Measurements from ENCODE around the gene ARHGAP4. TPM values are rescaled to one million over a fixed set of nuclear protein-coding genes. Genes with fewer than 3 reads are reported as not detected.

Gene ARHGAP4
- total and polyA plus RNA-seq, 4 donors = 14.9 to 26.5 (median 23.2) TPM

GRCh38 chrX:153909024-153909979 lies 16.8 kb downstream of the ARHGAP4 start:
- WGBS (ENCODE audit: insufficient coverage) = 67% methylated on average over 20 of the region's 37 CpGs
- peaks cover 7% of the 10 kb centered on the region for H3K4me1 ChIP-seq (ENCODE audit: control insufficient read depth, insufficient read depth, low read length)
- H3K27me3 ChIP-seq (ENCODE audit: control insufficient read depth, insufficient read depth, low read length) = peaks cover 5% of the 10 kb centered on the region
- no peak for DNase-seq (ENCODE audit: low read depth in 4 of 6, low spot score in 6 of 6)
- H3K4me3 ChIP-seq (ENCODE audit: low read depth, low read length) = no peak overlapping the region
- H3K36me3 ChIP-seq (ENCODE audit: control insufficient read depth, insufficient read depth, low read length) = peaks cover 26% of the 10 kb centered on the region
- no peaks in the 10 kb centered on the region for H3K9me3 ChIP-seq (ENCODE audit: control insufficient read depth, insufficient read depth, low read length)
- H3K27ac ChIP-seq (ENCODE audit: low read depth, low read length) = no peak overlapping the region

GRCh38 chrX:153908219-153908860 lies 17.7 kb downstream of the ARHGAP4 start:
- peaks cover 5% of the 10 kb centered on the region for H3K27me3 ChIP-seq (ENCODE audit: control insufficient read depth, insufficient read depth, low read length)
- H3K27ac ChIP-seq (ENCODE audit: low read depth, low read length) = no peak overlapping the region
- no peak for DNase-seq (ENCODE audit: low read depth in 4 of 6, low spot score in 6 of 6)
- peaks cover 26% of the 10 kb centered on the region for H3K36me3 ChIP-seq (ENCODE audit: control insufficient read depth, insufficient read depth, low read length)
- WGBS (ENCODE audit: insufficient coverage) = 85% methylated on average over 23 of the region's 23 CpGs
- no peaks in the 10 kb centered on the region for H3K9me3 ChIP-seq (ENCODE audit: control insufficient read depth, insufficient read depth, low read length)
- no peak overlapping the region for H3K4me3 ChIP-seq (ENCODE audit: low read depth, low read length)
- H3K4me1 ChIP-seq (ENCODE audit: control insufficient read depth, insufficient read depth, low read length) = peaks cover 12% of the 10 kb centered on the region

DNA sequence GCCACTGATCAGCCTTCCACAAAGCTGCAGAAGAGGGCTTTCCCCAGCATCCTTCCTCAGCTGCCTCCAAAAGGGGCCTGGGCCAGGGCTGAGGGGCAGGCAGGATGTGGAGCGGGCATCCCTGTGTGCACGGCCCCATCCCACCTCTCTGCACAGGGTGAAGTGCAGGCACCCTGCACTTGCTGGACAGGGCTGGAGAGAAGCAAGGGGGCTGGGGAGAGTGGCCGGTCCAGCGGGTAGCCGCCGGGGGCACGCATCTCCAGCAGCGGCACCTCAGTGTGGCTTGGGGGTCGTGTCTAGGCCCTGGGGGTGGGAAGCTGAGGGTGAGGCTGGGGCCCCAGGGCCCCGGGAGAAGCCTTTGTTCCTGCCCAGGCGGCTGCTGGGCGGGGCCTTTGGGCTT lies 18.6 kb downstream of the ARHGAP4 start:
- Histone ChIP-seq H3K36me3 (ENCODE audit: control insufficient read depth, insufficient read depth, low read length) (peaks cover 21% of the 10 kb centered on the region), H3K27ac (ENCODE audit: low read depth, low read length) (no peak overlapping the region), H3K27me3 (ENCODE audit: control insufficient read depth, insufficient read depth, low read length) (peaks cover 1% of the 10 kb centered on the region), H3K9me3 (ENCODE audit: control insufficient read depth, insufficient read depth, low read length) (no peaks in the 10 kb centered on the region), H3K4me1 (ENCODE audit: control insufficient read depth, insufficient read depth, low read length) (peaks cover 17% of the 10 kb centered on the region), H3K4me3 (ENCODE audit: low read depth, low read length) (no peak overlapping the region)
- WGBS (ENCODE audit: insufficient coverage) = 80% methylated on average over 12 of the region's 12 CpGs
- no peak for DNase-seq (ENCODE audit: low read depth in 4 of 6, low spot score in 6 of 6)

- Histone ChIP-seq H3K4me3 (ENCODE audit: low read depth, low read length) (no peak overlapping the region), H3K36me3 (ENCODE audit: control insufficient read depth, insufficient read depth, low read length) (peaks cover 21% of the 10 kb centered on the region), H3K4me1 (ENCODE audit: control insufficient read depth, insufficient read depth, low read length) (peaks cover 24% of the 10 kb centered on the region), H3K27me3 (ENCODE audit: control insufficient read depth, insufficient read depth, low read length) (no peaks in the 10 kb centered on the region), H3K9me3 (ENCODE audit: control insufficient read depth, insufficient read depth, low read length) (no peaks in the 10 kb centered on the region), H3K27ac (ENCODE audit: low read depth, low read length) (no peak overlapping the region)
- DNase-seq (ENCODE audit: low read depth in 4 of 6, low spot score in 6 of 6) = no peak
- WGBS (ENCODE audit: insufficient coverage) = 86% methylated on average over 26 of the region's 27 CpGs
Measured at GRCh38 chrX:153906126-153906917, 19.7 kb downstream of the ARHGAP4 start.

- H3K4me1 ChIP-seq (ENCODE audit: control insufficient read depth, insufficient read depth, low read length) = peaks cover 31% of the 10 kb centered on the region
- no peak overlapping the region for H3K27ac ChIP-seq (ENCODE audit: low read depth, low read length)
Measured at GRCh38 chrX:153905481-153906095, 20.5 kb downstream of the ARHGAP4 start.

DNA sequence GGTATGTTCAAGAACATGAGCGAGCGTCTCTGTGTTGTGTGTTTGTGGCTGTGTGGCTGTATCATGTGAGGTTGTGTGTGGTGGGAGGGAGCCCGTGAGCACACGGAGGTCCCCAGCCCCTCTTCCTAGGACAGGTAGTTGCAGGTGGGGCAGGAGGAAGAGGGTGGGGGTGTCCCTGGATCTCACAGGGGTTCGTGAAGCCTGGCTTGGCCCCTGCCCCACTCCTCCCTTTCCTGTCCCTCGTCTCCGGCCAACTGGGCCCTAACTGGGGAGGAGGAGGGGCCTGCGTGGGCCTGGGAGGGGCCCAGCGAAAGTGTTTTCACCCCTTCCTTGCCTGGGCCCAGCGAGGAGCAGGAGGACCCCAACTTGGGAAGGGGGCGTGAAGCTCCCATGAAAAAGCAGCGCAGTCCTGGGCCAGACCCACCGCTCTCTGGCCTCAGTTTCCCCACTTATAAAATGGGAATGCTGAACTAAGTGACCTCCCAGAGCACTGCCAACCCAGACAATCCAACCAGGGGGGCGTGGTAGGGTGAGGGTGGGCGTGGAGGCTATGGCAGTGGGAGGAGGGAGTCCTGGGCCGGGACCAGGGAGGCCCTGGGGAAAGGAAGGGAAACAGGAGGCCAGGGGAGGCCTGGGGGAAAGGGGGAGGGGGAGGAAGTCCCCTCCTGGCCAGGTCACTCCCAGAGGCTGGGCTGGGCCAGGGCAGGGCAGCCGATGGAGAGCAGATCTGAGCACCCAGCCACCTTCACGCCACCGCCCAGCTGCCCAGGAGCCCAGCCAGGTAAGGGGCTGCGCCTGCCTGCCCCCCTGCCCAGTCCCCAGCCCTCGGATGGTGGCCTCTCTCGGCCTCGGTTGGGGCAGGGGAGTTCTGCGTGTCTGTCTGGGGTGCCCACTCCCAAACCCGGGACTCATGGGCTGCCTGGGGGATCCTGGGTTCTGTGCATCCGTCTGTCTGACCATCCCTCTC lies 21.8 kb downstream of the ARHGAP4 start, which contains the start of gene AVPR2:
TSS of gene AVPR2 (plus strand) at position 683 of the 967 bp plus-strand sequence. CDS start 473 bp downstream, outside the sequence.
- no peak for DNase-seq (ENCODE audit: low read depth in 4 of 6, low spot score in 6 of 6)
- Histone ChIP-seq H3K9me3 (ENCODE audit: control insufficient read depth, insufficient read depth, low read length) (no peaks in the 10 kb centered on the region), H3K4me3 (ENCODE audit: low read depth, low read length) (no peak within 1 kb of the TSS), H3K4me1 (ENCODE audit: control insufficient read depth, insufficient read depth, low read length) (peaks cover 27% of the 10 kb centered on the region), H3K27ac (ENCODE audit: low read depth, low read length) (no peak within 1 kb of the TSS), H3K27me3 (ENCODE audit: control insufficient read depth, insufficient read depth, low read length) (no peaks in the 10 kb centered on the region), H3K36me3 (ENCODE audit: control insufficient read depth, insufficient read depth, low read length) (peaks cover 14% of the 10 kb centered on the region)
- WGBS (ENCODE audit: insufficient coverage) = 72% methylated on average over 21 of the region's 26 CpGs

More at GRCh38 chrX:153905481-153906095, 20.5 kb downstream of the ARHGAP4 start:
- no peaks in the 10 kb centered on the region for H3K9me3 ChIP-seq (ENCODE audit: control insufficient read depth, insufficient read depth, low read length)
- H3K27me3 ChIP-seq (ENCODE audit: control insufficient read depth, insufficient read depth, low read length) = no peaks in the 10 kb centered on the region
- 89% methylated on average over 32 of the region's 32 CpGs for whole genome bisulfite sequencing (ENCODE audit: insufficient coverage)
- H3K36me3 ChIP-seq (ENCODE audit: control insufficient read depth, insufficient read depth, low read length) = peaks cover 20% of the 10 kb centered on the region
- H3K4me3 ChIP-seq (ENCODE audit: low read depth, low read length) = no peak overlapping the region
- no peak for DNase-seq (ENCODE audit: low read depth in 4 of 6, low spot score in 6 of 6)

- H3K36me3 ChIP-seq (ENCODE audit: control insufficient read depth, insufficient read depth, low read length) = peaks cover 9% of the 10 kb centered on the region
- no peak overlapping the region for H3K27ac ChIP-seq (ENCODE audit: low read depth, low read length)
- WGBS (ENCODE audit: insufficient coverage) = 72% methylated on average over 15 of the region's 18 CpGs
- no peaks in the 10 kb centered on the region for H3K27me3 ChIP-seq (ENCODE audit: control insufficient read depth, insufficient read depth, low read length)
- no peaks in the 10 kb centered on the region for H3K9me3 ChIP-seq (ENCODE audit: control insufficient read depth, insufficient read depth, low read length)
- DNase-seq (ENCODE audit: low read depth in 4 of 6, low spot score in 6 of 6) = no peak
- no peak overlapping the region for H3K4me3 ChIP-seq (ENCODE audit: low read depth, low read length)
- peaks cover 26% of the 10 kb centered on the region for H3K4me1 ChIP-seq (ENCODE audit: control insufficient read depth, insufficient read depth, low read length)
Measured at GRCh38 chrX:153903238-153903980, 22.7 kb downstream of the ARHGAP4 start.

GRCh38 chrX:153902385-153902784 lies 23.7 kb downstream of the ARHGAP4 start:
- peaks cover 26% of the 10 kb centered on the region for H3K4me1 ChIP-seq (ENCODE audit: control insufficient read depth, insufficient read depth, low read length)
- H3K27me3 ChIP-seq (ENCODE audit: control insufficient read depth, insufficient read depth, low read length) = no peaks in the 10 kb centered on the region
- peaks cover 6% of the 10 kb centered on the region for H3K36me3 ChIP-seq (ENCODE audit: control insufficient read depth, insufficient read depth, low read length)
- no peak overlapping the region for H3K4me3 ChIP-seq (ENCODE audit: low read depth, low read length)
- DNase-seq (ENCODE audit: low read depth in 4 of 6, low spot score in 6 of 6) = no peak
- no peaks in the 10 kb centered on the region for H3K9me3 ChIP-seq (ENCODE audit: control insufficient read depth, insufficient read depth, low read length)
- H3K27ac ChIP-seq (ENCODE audit: low read depth, low read length) = no peak overlapping the region
- WGBS (ENCODE audit: insufficient coverage) = 63% methylated on average over 8 of the region's 10 CpGs

Measured in spinal cord (tissue), 10 donors.